Stomach (tissue), 9 donors: Measurements from ENCODE around the gene LAIR1. TPM values are rescaled to one million over a fixed set of nuclear protein-coding genes. Genes with fewer than 3 reads are reported as not detected.

Experiments
- DNase-seq, 2 donors: peaks; one replicate each; pipeline versions ENCODE4 v3.0.0 to v3.0.0-alpha.2; 2013 to 2019
- H3K27ac ChIP-seq, 5 donors: fragments of 200-600 bp in 4 of 5; sonication (generic) in 4 of 5; one replicate each; pipeline ENCODE4 v1.5.1; 2013 to 2019; ENCODE audit warnings: mild to moderate bottlenecking in 1 of 5, moderate library complexity in 1 of 5
- H3K27me3 ChIP-seq, 3 donors: fragments of 200-600 bp; sonication (generic); one replicate each; pipeline ENCODE4 v1.5.1; 2017 to 2019; ENCODE audit warnings: mixed run types in 1 of 3
- H3K36me3 ChIP-seq, 4 donors: fragments of 200-600 bp; sonication (generic); 1 replicate in 3 of 4; 2 replicates in 1 of 4; pipeline ENCODE4 v1.5.1; 2016 to 2019
- H3K4me1 ChIP-seq, 4 donors: fragments of 200-600 bp; sonication (generic); one replicate each; pipeline ENCODE4 v1.5.1; 2016 to 2019
- H3K4me3 ChIP-seq, 4 donors: fragments of 200-600 bp; sonication (generic) in 3 of 4; one replicate each; pipeline ENCODE4 v1.5.1; 2016 to 2019; ENCODE audit warnings: mild to moderate bottlenecking in 1 of 4
- H3K9me3 ChIP-seq, 4 donors: fragments of 200-600 bp; sonication (generic); one replicate each; pipeline ENCODE4 v1.5.1; 2016 to 2019
- EP300 ChIP-seq: sonication (generic); formaldehyde crosslinking; IDR thresholded peaks from one replicate; pipeline ENCODE4 v1.6.1; 2017; ENCODE audit warnings: antibody characterized with exemption
- POLR2A ChIP-seq, 4 donors: fragments of 450-650 bp; IDR thresholded peaks; one replicate each; pipeline ENCODE4 v1.6.1; 2016; ENCODE audit warnings: antibody characterized with exemption in 4 of 4, control low read depth in 2 of 4, mild to moderate bottlenecking in 1 of 4, moderate library complexity in 1 of 4
- POLR2AphosphoS5 ChIP-seq, 3 donors: sonication (generic); formaldehyde crosslinking; IDR thresholded peaks; one replicate each; pipeline ENCODE4 v1.6.1; 2016; ENCODE audit warnings: antibody characterized with exemption in 3 of 3
- WGBS, 5 donors: extraction: QIAGEN DNeasy Blood & Tissue Kit in 3 of 5; methylation state at CpG; one replicate each; pipeline versions ENCODE4 v1.1.5 to v1.1.7; 2013 to 2018; 5-methylcytosine and 5-hydroxymethylcytosine counted together
- intact Hi-C: fragments of 100-400 bp; cut with DNase I; formaldehyde crosslinking; loops from one replicate; pipeline ENCODE4 v1.15.1; 2023; ENCODE audit warnings: low total_unique reads
- polyA plus RNA-seq, 3 donors: library from polyadenylated mRNA; stranded (reverse); fragments of 200-250 nt; gene quantifications; one replicate each; pipeline ENCODE4 v1.2.3, GENCODE V29; 2013
- total RNA-seq, 5 donors: library from RNA; depleted of rRNA; stranded (reverse); fragments of >200 nt; gene quantifications; one replicate each; pipeline versions ENCODE4 v1.1.0 to v1.2.3, GENCODE V29; 2014 to 2016
- TF ChIP-seq, protein P1 (sequence below), 7 experiments: fragments of 450-650 bp in 4 of 7; fragments of 200-600 bp in 3 of 7; sonication (generic) in 3 of 7; IDR thresholded peaks; one replicate each; pipeline ENCODE4 v1.5.1; 2016 to 2019; ENCODE audit warnings: antibody characterized with exemption in 7 of 7, control low read depth in 2 of 7, mild to moderate bottlenecking in 1 of 7
- donor health status: healthy with polysubstance abuse.
- donor health status: Bipolar disorder and iron deficiency.
- donor health status: healthy.

LAIR1 gene
- total and polyA plus RNA-seq, 8 donors, result 0.87 to 9.1 (median 4.7) TPM

DNA sequence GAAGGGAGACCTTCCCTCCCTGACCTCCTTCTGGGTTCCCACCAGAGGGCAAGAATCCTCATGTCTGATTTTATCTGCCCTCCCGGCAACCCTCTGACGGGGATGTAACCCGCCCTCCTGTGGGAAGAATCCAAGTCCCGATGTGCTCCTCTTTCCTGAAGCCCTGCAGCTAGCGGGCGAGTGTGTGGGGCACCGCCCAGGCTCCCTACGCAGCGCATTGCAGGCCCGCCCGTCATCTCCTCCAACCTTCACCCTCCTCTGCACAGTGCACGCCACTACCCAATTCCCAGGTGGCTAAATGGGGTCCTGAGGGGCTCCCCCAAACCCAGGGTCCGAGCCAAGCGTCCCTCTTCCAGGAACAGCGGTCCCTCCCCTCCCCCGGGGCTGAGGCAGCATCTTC is 7.3 kb downstream of the LAIR1 start:
- Histone ChIP-seq H3K4me1 (peaks cover 0 to 2% (median 0%) of the 10 kb centered on the region in 4 donors), H3K27me3 (peaks cover 0 to 24% (median 0%) of the 10 kb centered on the region in 3 donors), H3K9me3 (no peaks in the 10 kb centered on the region), H3K4me3 (no peak overlapping the region), H3K27ac (no peak overlapping the region), H3K36me3 (peaks cover 0 to 21% (median 0%) of the 10 kb centered on the region in 4 donors)
- TF ChIP-seq EP300, result no peak
- TF ChIP-seq, protein P1, sequence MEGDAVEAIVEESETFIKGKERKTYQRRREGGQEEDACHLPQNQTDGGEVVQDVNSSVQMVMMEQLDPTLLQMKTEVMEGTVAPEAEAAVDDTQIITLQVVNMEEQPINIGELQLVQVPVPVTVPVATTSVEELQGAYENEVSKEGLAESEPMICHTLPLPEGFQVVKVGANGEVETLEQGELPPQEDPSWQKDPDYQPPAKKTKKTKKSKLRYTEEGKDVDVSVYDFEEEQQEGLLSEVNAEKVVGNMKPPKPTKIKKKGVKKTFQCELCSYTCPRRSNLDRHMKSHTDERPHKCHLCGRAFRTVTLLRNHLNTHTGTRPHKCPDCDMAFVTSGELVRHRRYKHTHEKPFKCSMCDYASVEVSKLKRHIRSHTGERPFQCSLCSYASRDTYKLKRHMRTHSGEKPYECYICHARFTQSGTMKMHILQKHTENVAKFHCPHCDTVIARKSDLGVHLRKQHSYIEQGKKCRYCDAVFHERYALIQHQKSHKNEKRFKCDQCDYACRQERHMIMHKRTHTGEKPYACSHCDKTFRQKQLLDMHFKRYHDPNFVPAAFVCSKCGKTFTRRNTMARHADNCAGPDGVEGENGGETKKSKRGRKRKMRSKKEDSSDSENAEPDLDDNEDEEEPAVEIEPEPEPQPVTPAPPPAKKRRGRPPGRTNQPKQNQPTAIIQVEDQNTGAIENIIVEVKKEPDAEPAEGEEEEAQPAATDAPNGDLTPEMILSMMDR (IDR thresholded peaks at IDR 0.05), result no peak
- TF ChIP-seq POLR2A (IDR thresholded peaks at IDR 0.05), result no peak
- no peak for TF ChIP-seq POLR2AphosphoS5 (IDR thresholded peaks at IDR 0.05)
- intact Hi-C loops, result no loop called here
- WGBS, 5 donors, result 68 to 84% (median 77%) methylated on average over 12 to 16 of the region's 16 CpGs
- no peak for DNase-seq

DNA sequence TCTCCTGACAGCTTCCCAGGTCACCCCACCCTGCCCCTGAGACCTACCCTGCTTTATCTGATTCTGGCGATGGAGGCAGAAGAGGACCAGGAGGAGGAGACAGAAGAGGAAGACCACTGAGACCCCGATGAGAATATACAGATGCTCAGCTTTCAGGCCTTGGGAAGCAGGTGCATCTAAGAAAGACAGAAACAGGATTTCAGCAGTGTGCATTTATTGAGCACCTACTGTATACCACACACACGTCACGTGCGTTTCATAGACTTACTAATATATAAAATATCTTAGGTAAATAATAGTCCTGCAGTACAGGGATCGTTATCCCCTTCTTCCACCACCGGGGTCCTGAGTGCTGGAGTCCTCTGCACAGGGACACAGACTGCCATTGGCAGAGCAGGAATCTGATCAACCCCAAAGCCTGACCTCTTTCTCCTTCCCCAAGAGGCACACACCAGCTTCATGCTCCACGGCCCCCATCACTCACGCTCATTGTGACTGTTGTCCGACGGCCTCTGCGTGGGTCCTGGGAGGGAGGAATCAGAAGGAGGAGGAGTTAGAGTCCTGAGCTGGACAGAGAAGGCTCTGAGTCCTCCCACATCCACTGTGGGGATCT is 8.2 kb downstream of the LAIR1 start:
- intact Hi-C loops, result no loop called here
- H3K36me3 ChIP-seq, result peaks cover 0 to 21% (median 0%) of the 10 kb centered on the region in 4 donors
- WGBS, 5 donors, result 70 to 76% (median 73%) methylated on average over 12 of the region's 12 CpGs

DNA sequence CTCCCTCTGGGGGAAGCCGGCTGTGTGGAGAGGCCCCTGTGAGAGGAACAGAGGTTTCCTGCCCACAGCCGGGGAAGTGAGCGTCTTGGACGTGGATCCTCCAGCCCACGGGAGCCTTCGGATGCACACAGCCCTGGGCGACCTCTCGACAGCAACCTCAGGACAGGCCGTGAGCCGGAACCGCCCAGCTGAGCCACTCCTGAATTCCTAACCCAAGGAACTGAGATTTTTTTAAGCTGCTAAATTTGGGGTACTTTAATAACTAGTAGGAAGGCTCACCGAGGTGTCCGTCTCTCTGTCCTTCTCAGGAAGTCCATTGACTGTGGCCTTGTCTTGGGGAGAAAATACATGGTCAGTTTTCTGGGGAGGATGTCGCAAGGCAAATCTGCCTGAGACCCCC is 9.1 kb downstream of the LAIR1 start:
- 72 to 86% (median 80%) methylated on average over 8 to 14 of the region's 14 CpGs for WGBS, 5 donors

More for the DNA sequence above, 8.2 kb downstream of the LAIR1 start:
- TF ChIP-seq POLR2A (IDR thresholded peaks at IDR 0.05) (no peak), POLR2AphosphoS5 (IDR thresholded peaks at IDR 0.05) (no peak), EP300 (no peak)
- TF ChIP-seq, protein P1 (IDR thresholded peaks at IDR 0.05), result no peak
- H3K4me3 ChIP-seq, result no peak overlapping the region
- no peaks in the 10 kb centered on the region for H3K4me1 ChIP-seq
- DNase-seq, result no peak
- no peaks in the 10 kb centered on the region for H3K9me3 ChIP-seq
- H3K27me3 ChIP-seq, result peaks cover 0 to 29% (median 0%) of the 10 kb centered on the region in 3 donors
- no peak overlapping the region for H3K27ac ChIP-seq

DNA sequence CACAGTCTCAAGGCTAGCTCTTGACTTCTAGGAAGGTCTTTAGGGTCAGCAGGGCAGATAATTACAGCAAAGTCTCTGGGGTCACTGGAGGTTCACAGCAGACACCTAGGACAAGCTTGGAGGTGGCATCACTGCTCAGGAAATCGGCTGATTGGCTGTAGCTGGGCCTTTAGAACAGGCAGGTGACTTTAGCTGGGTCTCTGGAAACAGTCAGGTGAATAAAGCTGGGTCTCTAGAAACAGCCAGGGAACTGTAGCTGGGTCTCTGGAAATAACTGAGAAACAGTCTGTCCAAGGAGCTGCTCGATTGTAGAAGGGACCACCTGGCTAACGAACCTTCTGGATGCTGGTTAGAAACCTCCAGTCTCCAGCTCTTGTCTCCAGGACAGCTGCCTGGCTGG is 10.0 kb downstream of the LAIR1 start:
- intact Hi-C loops, result no loop called here
- Histone ChIP-seq H3K27ac (no peak overlapping the region), H3K4me1 (no peaks in the 10 kb centered on the region), H3K9me3 (no peaks in the 10 kb centered on the region), H3K36me3 (peaks cover 0 to 21% (median 0%) of the 10 kb centered on the region in 4 donors), H3K4me3 (no peak overlapping the region), H3K27me3 (peaks cover 0 to 29% (median 0%) of the 10 kb centered on the region in 3 donors)
- 47 to 59% (median 49%) methylated on average over 3 of the region's 3 CpGs for WGBS, 5 donors
- TF ChIP-seq, protein P1 (IDR thresholded peaks at IDR 0.05), result no peak
- TF ChIP-seq POLR2A (IDR thresholded peaks at IDR 0.05) (no peak), EP300 (no peak), POLR2AphosphoS5 (IDR thresholded peaks at IDR 0.05) (no peak)
- no peak for DNase-seq

More for the DNA sequence above, 9.1 kb downstream of the LAIR1 start:
- peaks cover 0 to 21% (median 0%) of the 10 kb centered on the region in 4 donors for H3K36me3 ChIP-seq
- TF ChIP-seq POLR2AphosphoS5 (IDR thresholded peaks at IDR 0.05) (no peak), EP300 (no peak), POLR2A (IDR thresholded peaks at IDR 0.05) (no peak)
- TF ChIP-seq, protein P1 (IDR thresholded peaks at IDR 0.05), result no peak
- H3K9me3 ChIP-seq, result no peaks in the 10 kb centered on the region
- DNase-seq, result no peak
- H3K4me3 ChIP-seq, result no peak overlapping the region
- no peak overlapping the region for H3K27ac ChIP-seq
- intact Hi-C loops, result no loop called here
- peaks cover 0 to 29% (median 0%) of the 10 kb centered on the region in 3 donors for H3K27me3 ChIP-seq
- no peaks in the 10 kb centered on the region for H3K4me1 ChIP-seq
